ENCODE measurements around the gene MAPK13.
"Not testable (repeated sequence)": the region's sequence is repeated elsewhere in the genome, so short reads cannot be mapped to it uniquely, and the experiment has no call there.

Gene MAPK13

DNA sequence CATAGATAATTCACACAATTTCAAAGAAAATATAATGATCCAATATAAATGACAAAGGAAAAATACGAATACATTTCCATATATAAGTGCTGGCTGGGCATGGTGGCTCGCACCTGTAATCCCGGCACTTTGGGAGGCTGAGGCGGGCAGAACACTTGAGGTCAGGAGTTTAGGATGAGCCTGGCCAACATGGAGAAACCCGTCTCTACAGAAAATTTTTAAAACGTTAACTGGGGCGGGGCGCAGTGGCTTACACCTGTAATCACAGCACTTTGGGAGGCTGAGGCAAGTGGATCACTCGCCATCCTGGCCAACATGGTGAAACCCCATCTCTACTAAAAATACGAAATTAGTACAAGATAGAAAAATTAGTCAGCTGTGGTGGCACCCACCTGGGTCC, 14.9 kb upstream of the MAPK13 start:
- no peak for DNase-seq

DNA sequence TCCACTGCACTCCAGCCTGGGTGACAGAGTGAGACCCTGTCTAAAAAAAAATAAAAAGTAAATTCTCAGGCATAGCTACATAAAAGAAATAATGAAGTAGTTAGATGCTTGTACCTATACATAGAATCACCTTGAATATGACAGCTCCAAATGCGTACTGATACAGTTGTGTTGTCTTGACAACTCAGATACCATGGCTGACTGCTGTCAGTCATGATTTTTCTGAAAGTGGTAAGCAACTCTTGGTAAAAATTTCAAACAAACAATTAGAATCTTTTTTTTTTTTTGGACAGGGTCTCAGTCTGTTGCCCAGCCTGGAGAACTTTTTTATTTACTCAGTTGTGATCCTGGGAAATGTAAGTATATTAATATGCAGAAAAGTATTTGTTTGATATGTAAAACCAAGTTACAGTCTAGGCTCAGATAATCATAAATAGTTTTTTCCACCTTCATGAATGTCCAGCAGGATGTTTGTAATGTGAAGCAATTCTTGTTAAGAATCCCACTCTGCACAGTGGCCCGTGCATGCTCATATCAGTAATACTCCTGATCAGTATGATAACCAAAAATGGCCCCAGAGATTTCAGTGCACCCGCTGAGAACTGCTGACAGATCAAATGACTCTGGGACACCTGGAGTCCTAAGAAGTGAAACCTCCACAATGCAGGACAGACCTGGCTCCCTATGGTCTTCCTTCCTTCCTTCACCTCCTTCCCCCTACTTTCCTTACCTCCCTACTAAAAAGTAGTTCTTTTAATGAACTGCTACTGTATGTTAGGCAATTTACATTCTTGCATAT, 14.0 kb upstream of the MAPK13 start:
- DNase-seq: no peak

DNA sequence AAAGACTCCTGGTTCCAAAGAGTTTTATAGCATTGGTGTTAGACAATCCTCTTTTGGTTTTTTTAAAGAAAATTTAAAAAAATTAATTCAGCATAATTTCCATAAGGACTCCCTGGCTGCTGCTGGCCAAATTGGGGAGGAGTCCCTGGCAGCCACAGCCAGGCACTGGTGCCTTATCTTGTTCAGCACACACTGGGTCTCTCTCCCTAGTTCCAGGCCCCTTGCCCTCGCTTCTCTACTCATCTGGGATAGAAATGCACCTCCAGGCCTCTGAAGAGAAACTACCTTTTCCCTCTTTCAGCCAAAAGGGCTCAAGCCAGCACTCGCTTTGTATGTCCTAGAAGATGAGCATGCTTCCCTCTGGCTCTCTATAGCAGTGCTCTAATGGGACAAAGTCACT, 13.4 kb upstream of the MAPK13 start:
- DNase-seq: no peak

- no peak for DNase-seq
Measured at GRCh38 chr6:36117658-36118549, 12.4 kb upstream of the MAPK13 start.

DNA sequence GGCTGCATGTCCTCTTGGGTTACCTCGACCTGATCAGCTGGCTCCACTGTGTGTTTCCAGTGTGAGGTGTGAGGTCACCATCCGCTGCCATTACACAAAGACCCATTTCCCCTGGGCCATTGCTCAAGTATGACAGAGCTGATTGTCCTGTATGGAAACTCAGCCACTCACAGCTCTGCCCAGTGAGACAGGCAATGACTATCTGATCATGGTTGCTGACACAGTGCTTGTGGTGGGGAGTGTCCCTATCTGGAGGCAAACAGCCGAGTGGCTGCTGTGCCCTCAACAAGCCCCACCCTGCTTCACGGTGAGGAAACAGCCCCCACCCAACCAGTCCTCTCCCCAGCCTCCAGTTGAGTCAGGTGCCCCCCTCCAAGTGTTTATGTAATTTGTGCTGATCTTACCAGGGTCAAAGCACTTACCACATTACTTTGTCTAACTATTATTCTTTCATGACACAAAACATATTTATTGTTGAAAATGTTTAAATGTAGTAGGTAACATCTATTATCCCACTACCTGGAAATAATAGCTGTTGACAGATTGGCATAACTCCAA, 11.7 kb upstream of the MAPK13 start:
- DNase-seq: peak; percentile 25

DNA sequence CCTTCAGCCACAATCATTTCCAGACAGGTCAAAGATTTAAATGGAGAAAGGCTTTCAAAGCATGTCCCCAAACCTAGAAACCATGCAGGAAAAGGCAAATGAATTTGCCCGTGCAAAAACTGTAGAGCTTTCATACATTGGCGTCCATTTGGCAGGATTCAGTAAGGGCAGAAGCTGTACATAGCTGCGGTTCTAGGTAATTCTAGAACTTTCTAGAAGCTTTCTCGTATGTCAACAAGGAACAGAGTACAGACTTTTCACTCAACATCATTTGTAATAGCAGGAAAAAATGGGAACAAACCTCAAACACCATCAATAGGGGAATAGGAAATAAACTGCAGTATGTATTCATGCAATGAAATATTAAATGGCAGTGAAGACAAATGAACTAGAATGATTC, 11.1 kb upstream of the MAPK13 start:
- DNase-seq: no peak

GRCh38 chr6:36120018-36120417, 10.3 kb upstream of the MAPK13 start:
- no peak for DNase-seq

DNA sequence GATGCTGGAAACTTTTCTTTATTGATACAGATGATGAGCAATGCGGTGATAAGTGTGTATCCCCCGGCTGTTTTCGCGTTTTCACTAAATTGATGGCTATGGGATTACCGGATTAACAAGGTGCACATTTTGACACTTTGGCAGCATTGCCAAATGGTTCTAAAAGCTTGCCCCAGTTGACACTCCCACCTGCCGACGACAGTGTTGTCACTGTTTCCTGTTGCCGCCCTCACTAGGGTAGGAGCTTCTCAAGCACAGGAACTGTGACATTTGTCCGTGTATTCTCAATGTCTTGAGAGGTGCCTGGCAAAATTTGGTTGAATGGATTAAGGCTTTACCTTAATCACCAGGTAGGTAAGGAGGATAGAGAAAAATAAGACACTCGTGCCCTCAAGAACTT, 9.8 kb upstream of the MAPK13 start:
- DNase-seq: no peak

DNA sequence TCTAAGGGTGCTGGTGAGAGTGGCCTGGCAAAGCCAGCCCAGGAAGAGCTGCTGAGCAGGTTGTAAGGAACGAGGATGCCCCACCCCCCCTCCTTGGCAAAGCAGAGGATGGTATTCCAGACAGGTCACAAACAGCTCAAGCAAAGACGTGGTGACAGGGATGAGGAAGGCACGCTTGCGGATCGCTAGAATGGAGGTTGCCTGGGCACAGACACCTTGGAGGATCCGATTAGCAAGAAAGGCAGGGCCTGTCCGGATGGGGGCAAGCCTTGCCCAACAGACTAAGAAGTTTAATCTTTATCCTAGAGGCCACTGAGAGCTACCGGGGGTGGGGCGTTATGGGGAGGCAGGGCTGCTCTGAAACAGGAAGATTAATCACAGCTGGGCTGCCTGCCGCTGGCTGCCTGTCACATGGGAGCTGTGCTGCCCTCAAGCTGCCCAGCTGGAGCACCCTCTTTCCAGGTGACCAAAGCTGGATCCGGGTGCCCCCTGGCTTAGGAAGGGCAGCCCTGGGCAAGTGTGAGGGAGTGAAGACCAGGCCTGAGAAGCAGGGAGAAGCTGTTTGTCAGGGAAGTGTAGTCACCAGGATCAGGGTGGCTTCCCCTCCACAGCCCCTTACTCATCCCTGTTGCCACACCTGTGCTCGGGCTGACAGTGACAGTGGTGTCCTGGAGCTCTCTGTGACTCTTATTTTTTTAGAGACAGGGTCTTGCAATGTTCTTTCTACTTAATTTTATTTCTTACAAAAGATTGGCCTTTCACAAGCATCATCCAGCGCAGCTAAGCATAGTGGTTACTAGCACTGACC, 9.1 kb upstream of the MAPK13 start:
- no peak for DNase-seq

GRCh38 chr6:36121787-36122494, 8.4 kb upstream of the MAPK13 start:
- no peak for DNase-seq

DNA sequence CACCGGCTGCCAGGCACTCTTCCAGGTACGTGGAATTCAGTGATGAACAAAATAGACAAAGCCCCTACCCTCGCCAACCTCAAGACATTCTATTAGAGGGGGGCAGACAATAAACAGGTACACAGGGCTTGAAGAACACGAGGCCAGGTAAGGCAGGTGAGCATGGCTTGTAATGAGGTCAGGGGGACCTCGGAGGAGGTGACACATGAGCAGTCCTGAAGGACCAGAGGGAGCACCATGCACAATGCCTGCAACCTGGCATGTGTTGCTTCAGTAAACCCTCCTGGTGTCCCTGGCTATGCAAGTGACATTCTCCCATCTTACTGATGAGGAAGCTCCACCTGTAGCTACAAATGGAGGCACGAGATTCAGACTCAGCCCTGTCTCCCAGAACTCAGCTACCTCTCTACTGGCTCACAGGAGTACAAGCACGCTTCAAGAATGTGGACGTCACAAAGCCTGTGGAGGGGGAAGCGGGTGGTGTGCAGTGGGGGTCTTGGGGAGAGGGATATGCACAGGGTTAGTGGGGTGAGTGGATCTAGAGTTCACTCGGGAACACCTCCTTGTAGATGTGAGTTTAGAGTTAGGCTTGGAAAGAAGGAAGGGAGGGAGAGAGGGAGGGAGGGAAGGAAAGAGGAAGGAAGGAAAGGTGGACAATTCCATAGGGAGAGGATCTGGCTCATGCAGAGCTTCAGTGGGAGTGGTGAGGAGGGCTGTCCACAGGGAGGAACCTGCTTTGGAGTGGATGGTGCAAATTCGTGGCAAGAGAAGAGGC, 7.6 kb upstream of the MAPK13 start:
- no peak for DNase-seq

- peak; percentile 72 for DNase-seq
Measured at GRCh38 chr6:36123270-36124139, 6.8 kb upstream of the MAPK13 start.

DNA sequence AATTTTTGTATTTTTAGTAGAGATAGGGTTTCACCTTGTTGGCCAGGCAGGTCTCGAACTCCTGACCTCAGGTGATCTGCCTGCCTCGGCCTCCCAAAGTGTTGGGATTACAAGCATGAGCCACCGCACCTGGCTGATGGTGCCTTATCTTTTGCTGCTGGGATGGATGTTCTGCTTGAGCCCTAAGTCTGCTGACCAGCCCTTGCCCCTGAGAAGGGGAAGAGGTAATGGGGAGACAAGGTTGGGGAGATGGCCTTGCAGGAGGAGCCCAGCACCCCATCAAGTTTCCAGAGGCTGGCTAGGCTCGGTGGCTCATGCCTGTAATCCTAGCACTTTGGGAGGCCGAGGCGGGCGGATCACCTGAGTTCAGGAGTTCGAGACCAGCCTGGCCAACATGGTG, 6.0 kb upstream of the MAPK13 start:
- not testable (repeated sequence) for DNase-seq

- no peak for DNase-seq
Measured at GRCh38 chr6:36124881-36125280, 5.4 kb upstream of the MAPK13 start.

DNA sequence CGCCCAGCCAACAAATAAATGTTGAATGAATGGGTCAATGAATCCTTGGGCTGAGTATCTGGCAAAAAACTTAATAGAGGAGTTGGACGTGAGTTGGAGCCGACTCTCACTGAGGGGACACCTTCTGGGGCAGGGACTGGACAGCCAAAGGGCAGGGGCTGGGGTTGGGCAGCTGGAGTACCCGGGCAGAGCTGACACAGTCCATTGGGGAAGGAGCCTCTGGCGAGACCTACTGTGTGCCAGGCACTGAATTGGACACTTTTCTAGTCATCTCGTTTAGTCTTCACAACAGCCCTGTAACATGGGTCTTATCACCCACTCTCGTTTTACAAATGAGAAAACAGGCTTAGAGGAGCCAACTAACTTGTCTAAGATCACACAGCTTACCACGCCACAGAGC, 4.7 kb upstream of the MAPK13 start:
- DNase-seq: no peak

DNA sequence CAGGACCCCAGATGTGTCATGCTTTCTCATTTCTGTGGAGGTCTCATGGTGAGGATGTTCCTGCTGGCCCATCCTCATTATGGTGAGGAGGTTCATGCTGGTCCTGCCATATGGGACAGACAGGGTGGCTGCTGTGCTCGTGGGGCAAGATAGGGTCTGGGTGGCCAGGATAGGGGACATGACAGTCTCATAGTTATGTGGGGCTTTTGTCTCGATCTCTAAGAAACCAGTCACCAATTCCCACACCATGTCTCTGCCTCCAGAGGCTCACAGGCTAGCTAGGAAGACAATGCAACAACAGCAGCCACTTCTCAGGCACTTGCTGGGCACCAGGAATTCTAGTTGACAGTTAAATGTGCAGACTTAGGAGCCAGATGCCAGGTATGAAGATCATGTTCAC, 4.2 kb upstream of the MAPK13 start:
- no peak for DNase-seq

GRCh38 chr6:36126553-36127458, 3.5 kb upstream of the MAPK13 start:
- DNase-seq: no peak

DNA sequence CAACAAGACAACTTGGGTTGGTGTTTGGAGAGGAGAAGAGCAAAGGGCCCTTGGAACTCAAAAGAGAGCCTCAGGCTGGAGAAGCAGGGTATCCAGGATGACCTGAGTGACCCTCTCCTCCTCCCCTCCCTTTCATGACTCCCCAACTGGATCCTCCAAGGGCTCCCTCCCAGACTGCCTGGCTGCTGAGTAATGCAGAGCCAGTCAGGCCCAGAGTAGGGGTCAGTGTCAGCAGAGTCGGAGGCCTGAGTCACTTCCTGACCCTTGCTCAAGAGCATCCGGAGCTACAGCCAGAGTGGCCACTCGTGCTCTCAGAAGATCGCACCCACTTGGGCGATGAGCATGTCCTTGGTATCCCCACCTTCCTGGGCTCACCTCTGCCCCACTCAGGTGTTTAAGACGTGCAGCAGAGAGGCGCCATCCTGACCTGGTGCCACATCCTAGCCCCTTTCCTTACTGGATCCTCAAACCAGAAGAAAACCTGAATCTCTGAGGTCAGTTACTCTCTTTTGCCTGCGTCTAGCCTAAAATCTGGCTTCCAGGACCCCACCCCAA, 2.8 kb upstream of the MAPK13 start:
- DNase-seq: no peak

DNA sequence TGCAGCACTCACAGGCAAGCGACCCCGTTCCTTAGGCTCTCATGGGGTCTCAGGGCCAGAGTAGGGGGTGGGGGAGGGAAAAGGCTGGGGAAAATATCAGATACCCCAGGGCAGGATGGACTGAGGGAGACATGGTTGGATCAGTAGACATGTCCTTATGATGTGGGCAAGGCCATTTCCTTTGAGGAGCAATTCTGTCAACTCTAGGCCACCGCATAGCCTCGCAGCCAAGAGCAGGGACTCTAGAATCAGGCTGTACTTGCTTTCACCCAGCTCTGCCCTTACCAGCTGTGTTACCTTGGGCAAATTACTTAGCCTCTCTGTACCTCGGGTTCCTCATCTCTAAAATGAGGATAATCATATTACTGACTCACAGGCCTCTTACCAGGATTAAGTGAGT, 2.2 kb upstream of the MAPK13 start:
- no peak for DNase-seq

All from NCI-H1105 (cell line).